Endothelial cell of umbilical vein (primary cell): ENCODE measurements around the gene RIPK4. TPM values are rescaled to one million over a fixed set of nuclear protein-coding genes. Genes with fewer than 3 reads are reported as not detected.

Source experiments
- BruUV-seq: library from RNA; stranded (reverse); fragments of 400-500 nt; replicated peaks from 2 replicates; lab custom pipeline; 2021; lab: Mats Ljungman, UMichigan
- CTCF ChIA-PET: fragments of 300-600, 350-600 bp; sonication (Branson Sonifier 250); formaldehyde crosslinking; loops from one replicate; lab custom pipeline; 2021; ENCODE audit warnings: antibody characterized with exemption, inconsistent platforms; lab: Charles Lee
- POLR2A ChIA-PET: fragments of 300-600, 350-600 bp; sonication (Branson Sonifier 250); formaldehyde crosslinking; loops from one replicate; lab custom pipeline; 2021; ENCODE audit warnings: antibody characterized with exemption, inconsistent platforms; lab: Charles Lee
- DNase-seq: peaks from one replicate; pipeline ENCODE4 v3.0.0-alpha.2; 2011; ENCODE audit warnings: low read depth, low spot score
- FAIRE-seq: peaks from 2 replicates; lab custom pipeline; 2011; peaks lifted over from hg19 to GRCh38; lab: Jason Lieb, UNC
- H2AFZ ChIP-seq: 2 replicates; pipeline ENCODE4 v1.6.0; 2012; ENCODE audit warnings: low read depth, low read length, control low read depth, inconsistent platforms
- H3K27ac ChIP-seq: 2 replicates; pipeline ENCODE4 v1.5.1; 2011; ENCODE audit warnings: low read depth, mild to moderate bottlenecking, control low read depth, low read length, moderate library complexity; ENCODE audit not compliant: insufficient read depth
- H3K27me3 ChIP-seq, 2 experiments: 2 replicates each; pipeline versions ENCODE4 v1.6.0 to v1.6.1; 2011; ENCODE audit warnings: low read length in 2 of 2, mixed read lengths in 1 of 2; ENCODE audit not compliant: control insufficient read depth in 2 of 2, insufficient read depth in 2 of 2
- H3K36me3 ChIP-seq, 2 experiments: 2 replicates in 1 of 2; 3 replicates in 1 of 2; pipeline ENCODE4 v1.5.1; 2011; ENCODE audit warnings: low read length in 2 of 2, mild to moderate bottlenecking in 1 of 2, moderate library complexity in 1 of 2; ENCODE audit not compliant: control insufficient read depth in 2 of 2, insufficient read depth in 2 of 2; ENCODE audit errors: extremely low read depth in 1 of 2
- H3K4me1 ChIP-seq: 3 replicates; pipeline ENCODE4 v1.5.1; 2011; ENCODE audit warnings: mild to moderate bottlenecking, low read length; ENCODE audit not compliant: control insufficient read depth, insufficient read depth; ENCODE audit errors: extremely low read depth
- H3K4me2 ChIP-seq: 2 replicates; pipeline ENCODE4 v1.6.1; 2011; ENCODE audit warnings: low read length, control low read depth, mixed read lengths; ENCODE audit not compliant: insufficient read depth
- H3K4me3 ChIP-seq, 3 experiments: fragments of 200-600 bp in 1 of 3; sonication (generic), shearing (Covaris generic) in 1 of 3; replicated peaks in 1 of 3; 2 replicates each; pipeline ENCODE4 v1.5.1; 2011 to 2016; ENCODE audit warnings: control low read depth in 3 of 3, low read length in 3 of 3, mild to moderate bottlenecking in 2 of 3, inconsistent platforms in 1 of 3, low read depth in 1 of 3, moderate library complexity in 1 of 3; ENCODE audit not compliant: insufficient read depth in 1 of 3
- H3K79me2 ChIP-seq: 2 replicates; pipeline ENCODE4 v1.6.0; 2012; ENCODE audit warnings: low read length, inconsistent platforms; ENCODE audit not compliant: control insufficient read depth, insufficient read depth
- H3K9ac ChIP-seq: replicated peaks from 2 replicates; pipeline ENCODE3; 2011; ENCODE audit warnings: low read length, control low read depth; ENCODE audit not compliant: insufficient read depth; ENCODE audit errors: extremely low read depth
- H3K9me1 ChIP-seq: replicated peaks from 3 replicates; pipeline ENCODE4 v1.6.0; 2011; ENCODE audit warnings: mild to moderate bottlenecking, low read length; ENCODE audit not compliant: control insufficient read depth, insufficient read depth; ENCODE audit errors: extremely low read depth
- H3K9me3 ChIP-seq: replicated peaks from 2 replicates; pipeline ENCODE4 v1.5.1; 2012; ENCODE audit warnings: low read length, inconsistent platforms; ENCODE audit not compliant: control insufficient read depth, insufficient read depth
- H4K20me1 ChIP-seq: replicated peaks from 2 replicates; pipeline ENCODE3; 2011; ENCODE audit warnings: mild to moderate bottlenecking, low read length; ENCODE audit not compliant: control insufficient read depth, insufficient read depth; ENCODE audit errors: extremely low read depth
- CTCF ChIP-seq, 2 donors: IDR thresholded peaks; 1 replicate in 1 of 2; 2 replicates in 1 of 2; pipeline ENCODE4 v1.5.1; 2011; ENCODE audit warnings: low read length in 2 of 2, mild to moderate bottlenecking in 2 of 2, moderate library complexity in 2 of 2, control low read depth in 1 of 2, inconsistent platforms in 1 of 2, low read depth in 1 of 2; ENCODE audit not compliant: insufficient read depth in 1 of 2; ENCODE audit errors: extremely low read depth in 1 of 2
- EZH2 ChIP-seq: IDR thresholded peaks from 2 replicates; pipeline ENCODE4 v1.6.1; 2012; ENCODE audit warnings: borderline replicate concordance, low read depth, mild to moderate bottlenecking, moderate library complexity, low read length, inconsistent platforms; ENCODE audit not compliant: severe bottlenecking
- FOS ChIP-seq: IDR thresholded peaks from 2 replicates; pipeline ENCODE4 v1.6.1; 2011; ENCODE audit warnings: mild to moderate bottlenecking, low read length, moderate library complexity, borderline replicate concordance; ENCODE audit not compliant: insufficient read depth
- GATA2 ChIP-seq: IDR thresholded peaks from 2 replicates; pipeline ENCODE4 v1.7.0; 2011; ENCODE audit warnings: low read depth, mild to moderate bottlenecking, moderate library complexity, mixed read lengths, low read length; ENCODE audit not compliant: insufficient read length, insufficient read depth
- JUN ChIP-seq: IDR thresholded peaks from 2 replicates; pipeline ENCODE4 v1.6.1; 2011; ENCODE audit warnings: borderline replicate concordance, low read depth; ENCODE audit not compliant: insufficient read length, insufficient read depth
- MAX ChIP-seq: IDR thresholded peaks from 2 replicates; pipeline ENCODE4 v1.6.1; 2011; ENCODE audit not compliant: insufficient read depth, insufficient read length
- MYC ChIP-seq: IDR thresholded peaks from one replicate; pipeline ENCODE4 v1.6.1; 2011; ENCODE audit warnings: mild to moderate bottlenecking, low read depth, low read length
- POLR2A ChIP-seq: IDR thresholded peaks from 2 replicates; pipeline ENCODE4 v1.6.1; 2012; ENCODE audit warnings: low read depth, mild to moderate bottlenecking, control low read depth, low read length
- POLR2AphosphoS5 ChIP-seq: IDR thresholded peaks from 2 replicates; pipeline ENCODE4 v1.6.1; 2012; ENCODE audit warnings: low read depth, mild to moderate bottlenecking, control low read depth, low read length, moderate library complexity; ENCODE audit not compliant: insufficient read depth
- dilution Hi-C: fragments of 300-500 bp; cut with MboI; formaldehyde crosslinking; loops from one replicate; pipeline ENCODE4 v1.15.0; 2019; ENCODE audit warnings: low sequenced_read_pairs; ENCODE audit not compliant: extremely low pct_ligation_motif_present
- intact Hi-C: fragments of 100-400 bp; cut with micrococcal nuclease; formaldehyde crosslinking; loops from one replicate; pipeline ENCODE4 v1.10.0; 2022
- polyA plus RNA-seq, 4 experiments: library from polyadenylated mRNA; depleted of rRNA in 3 of 4; stranded (reverse) in 3 of 4; unstranded in 1 of 4; fragments of >200 nt; gene quantifications; 2 replicates each; pipeline versions ENCODE4 v1.2.1 to v1.2.3, GENCODE V29; 2011 to 2012; ENCODE audit warnings: missing spikeins in 1 of 4
- total RNA-seq: library from RNA; stranded (reverse); gene quantifications from 2 replicates; pipeline ENCODE4 v1.2.3, GENCODE V29; 2021

Gene RIPK4
- total and polyA plus RNA-seq, 2 donors (not counting 3 experiments of a cell fraction or from before 2014, with no cell fraction given): not detected

- Histone ChIP-seq H2AFZ (no peak overlapping the region), H4K20me1 (no peaks in the 10 kb centered on the region), H3K79me2 (no peaks in the 10 kb centered on the region), H3K4me1 (no peaks in the 10 kb centered on the region), H3K27ac (no peak overlapping the region), H3K4me3 (no peak overlapping the region), H3K9me3 (no peaks in the 10 kb centered on the region), H3K27me3 (peaks cover 13% of the 10 kb centered on the region in 2 experiments), H3K4me2 (no peak overlapping the region), H3K9ac (no peak overlapping the region), H3K36me3 (no peaks in the 10 kb centered on the region), H3K9me1 (no peaks in the 10 kb centered on the region)
- no peak for DNase-seq
- ChIA-PET POLR2A (no interaction called here), CTCF (interaction anchor here (1.4 kb wide), 1 partner anchor 425 kb away, joined by 3 read pairs; no protein-coding TSS in a partner anchor)
- no peak for TF ChIP-seq POLR2A
- TF ChIP-seq EZH2: no peak
- no TSS peak for BruUV-seq
- dilution Hi-C loops (no loop called here), intact Hi-C loops (no loop called here)
- FAIRE-seq: no peak
Measured at GRCh38 chr21:41707960-41708330, 58.9 kb downstream of the RIPK4 start.

- intact Hi-C loops (no loop called here), dilution Hi-C loops (no loop called here)
- FAIRE-seq: no peak
- H3K79me2 ChIP-seq: no peaks in the 10 kb centered on the region
- DNase-seq: no peak
- no TSS peak for BruUV-seq
- H3K4me3 ChIP-seq: no peak overlapping the region
- H3K27ac ChIP-seq: no peak overlapping the region
- no peak overlapping the region for H3K4me2 ChIP-seq
- no peaks in the 10 kb centered on the region for H4K20me1 ChIP-seq
- no peaks in the 10 kb centered on the region for H3K36me3 ChIP-seq
- TF ChIP-seq MYC (no peak), MAX (no peak), FOS (no peak), CTCF (IDR thresholded peaks at IDR 0.05; ENCODE audit: extremely low read depth in 1 of 2, insufficient read depth in 1 of 2, low read depth in 1 of 2, low read length in 2 of 2) (no peak), EZH2 (no peak), POLR2AphosphoS5 (no peak), POLR2A (no peak), JUN (no peak), GATA2 (no peak)
- CTCF ChIA-PET: interaction anchor here (1.4 kb wide), 1 partner anchor 424 kb away, joined by 3 read pairs; no protein-coding TSS in a partner anchor
- no peaks in the 10 kb centered on the region for H3K9me3 ChIP-seq
- H3K9ac ChIP-seq: no peak overlapping the region
- H2AFZ ChIP-seq: no peak overlapping the region
- POLR2A ChIA-PET: no interaction called here
- H3K9me1 ChIP-seq: no peaks in the 10 kb centered on the region
- peaks cover 9 to 10% of the 10 kb centered on the region in 2 experiments for H3K27me3 ChIP-seq
- H3K4me1 ChIP-seq: no peaks in the 10 kb centered on the region
Measured at GRCh38 chr21:41707231-41707959, 59.5 kb downstream of the RIPK4 start.
